Fibroblast of skin of abdomen (primary cell): Measurements from ENCODE around the gene RPS26.
A peak's percentile ranks its signal among the peaks of the same experiment; 100 is the strongest.
"Not testable (repeated sequence)": the region's sequence is repeated elsewhere in the genome, so short reads cannot be mapped to it uniquely, and the experiment has no call there.

Source experiments
- DNase-seq: peaks from one replicate; pipeline ENCODE4 v3.0.0-alpha.2; 2013

RPS26 gene

GRCh38 chr12:56021889-56022497 lies 19.7 kb upstream of the RPS26 start:
- DNase-seq: no peak

GRCh38 chr12:56028511-56029165 lies 13.1 kb upstream of the RPS26 start:
- DNase-seq: no peak

- peak; percentile 67 for DNase-seq
Measured at GRCh38 chr12:56029166-56029519, 12.6 kb upstream of the RPS26 start.

DNA sequence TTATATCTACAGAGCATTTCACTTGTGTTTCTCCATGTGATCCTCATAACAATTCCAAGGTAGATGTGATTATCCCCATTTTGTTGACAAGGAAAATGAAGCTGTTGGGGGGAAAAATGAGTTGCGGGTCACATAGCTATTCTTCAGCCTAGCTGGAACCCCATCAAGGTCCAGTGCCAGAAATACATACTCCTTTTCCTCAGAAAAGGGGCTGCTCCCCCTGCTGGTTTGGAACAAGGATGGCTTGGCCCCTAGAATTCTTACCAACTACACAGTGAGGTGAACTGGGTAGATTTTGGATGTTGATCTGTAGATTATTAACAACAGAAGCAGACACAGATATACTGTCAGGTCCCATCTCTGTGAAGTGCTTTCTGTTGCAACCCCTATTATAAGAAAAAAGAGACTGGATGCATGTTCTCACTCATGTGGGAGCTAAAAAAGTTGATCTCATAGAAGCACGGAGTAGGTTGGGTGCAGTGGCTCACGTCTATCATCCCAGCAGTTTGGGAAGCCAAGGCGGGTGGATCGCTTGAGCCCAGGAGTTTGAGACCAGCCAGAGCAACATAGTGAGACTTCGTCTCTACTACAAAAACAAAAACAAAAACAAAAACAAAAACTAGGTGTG lies 11.9 kb upstream of the RPS26 start:
- DNase-seq: peak; percentile 70

DNA sequence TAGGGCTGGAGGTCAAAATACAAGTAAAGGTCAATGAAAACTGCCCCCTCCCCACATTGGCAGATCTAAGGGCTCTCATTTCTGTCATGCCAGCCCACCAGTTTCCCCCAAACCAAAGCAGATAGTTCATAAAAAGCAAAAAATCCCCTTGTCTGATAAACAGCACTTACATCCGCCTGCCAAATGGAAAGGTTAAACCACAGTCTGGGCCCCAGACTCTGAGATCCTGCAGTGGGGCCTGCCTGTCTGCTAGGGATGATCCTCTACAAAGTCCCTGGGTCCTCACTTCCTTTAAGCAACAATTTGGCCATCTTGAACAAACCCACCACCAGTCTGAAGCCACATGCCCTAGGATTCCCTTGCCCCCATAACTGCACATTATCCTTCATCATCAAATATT lies 9.7 kb upstream of the RPS26 start:
- DNase-seq: no peak

DNA sequence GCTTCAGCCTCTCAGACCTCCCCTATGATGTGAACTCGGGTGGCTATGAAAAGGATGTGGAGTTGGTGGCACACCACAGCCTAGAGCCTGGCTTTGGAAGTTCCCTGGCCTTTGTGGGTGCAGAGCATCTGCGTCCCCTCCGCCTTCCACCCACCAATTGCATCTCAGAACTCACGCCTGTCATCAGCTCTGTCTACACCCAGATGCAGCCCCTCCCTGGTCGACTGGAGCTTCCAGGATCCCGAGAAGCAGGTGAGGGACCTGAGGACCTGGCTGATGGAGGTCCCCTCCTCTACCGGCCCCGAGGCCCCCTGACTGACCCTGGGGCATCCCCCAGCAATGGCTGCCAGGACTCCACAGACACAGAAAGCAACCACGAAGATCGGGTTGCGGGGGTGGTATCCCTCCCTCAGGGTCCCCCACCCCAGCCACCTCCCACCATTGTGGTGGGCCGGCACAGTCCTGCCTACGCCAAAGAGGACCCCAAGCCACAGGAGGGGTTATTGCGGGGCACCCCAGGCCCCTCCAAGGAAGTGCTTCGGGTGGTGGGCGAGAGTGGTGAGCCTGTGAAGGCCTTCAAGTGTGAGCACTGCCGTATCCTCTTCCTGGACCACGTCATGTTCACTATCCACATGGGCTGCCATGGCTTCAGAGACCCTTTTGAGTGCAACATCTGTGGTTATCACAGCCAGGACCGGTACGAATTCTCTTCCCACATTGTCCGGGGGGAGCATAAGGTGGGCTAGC lies 7.0 kb upstream of the RPS26 start:
- DNase-seq: no peak

DNA sequence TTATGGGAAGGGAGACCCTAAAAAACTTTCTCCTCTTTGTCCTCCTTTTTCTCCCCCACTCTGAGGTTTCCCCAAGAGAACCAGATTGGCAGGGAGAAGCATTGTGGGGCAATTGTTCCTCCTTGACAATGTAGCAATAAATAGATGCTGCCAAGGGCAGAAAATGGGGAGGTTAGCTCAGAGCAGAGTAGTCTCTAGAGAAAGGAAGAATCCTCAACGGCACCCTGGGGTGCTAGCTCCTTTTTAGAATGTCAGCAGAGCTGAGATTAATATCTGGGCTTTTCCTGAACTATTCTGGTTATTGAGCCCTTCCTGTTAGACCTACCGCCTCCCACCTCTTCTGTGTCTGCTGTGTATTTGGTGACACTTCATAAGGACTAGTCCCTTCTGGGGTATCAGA lies 4.6 kb upstream of the RPS26 start:
- no peak for DNase-seq

DNA sequence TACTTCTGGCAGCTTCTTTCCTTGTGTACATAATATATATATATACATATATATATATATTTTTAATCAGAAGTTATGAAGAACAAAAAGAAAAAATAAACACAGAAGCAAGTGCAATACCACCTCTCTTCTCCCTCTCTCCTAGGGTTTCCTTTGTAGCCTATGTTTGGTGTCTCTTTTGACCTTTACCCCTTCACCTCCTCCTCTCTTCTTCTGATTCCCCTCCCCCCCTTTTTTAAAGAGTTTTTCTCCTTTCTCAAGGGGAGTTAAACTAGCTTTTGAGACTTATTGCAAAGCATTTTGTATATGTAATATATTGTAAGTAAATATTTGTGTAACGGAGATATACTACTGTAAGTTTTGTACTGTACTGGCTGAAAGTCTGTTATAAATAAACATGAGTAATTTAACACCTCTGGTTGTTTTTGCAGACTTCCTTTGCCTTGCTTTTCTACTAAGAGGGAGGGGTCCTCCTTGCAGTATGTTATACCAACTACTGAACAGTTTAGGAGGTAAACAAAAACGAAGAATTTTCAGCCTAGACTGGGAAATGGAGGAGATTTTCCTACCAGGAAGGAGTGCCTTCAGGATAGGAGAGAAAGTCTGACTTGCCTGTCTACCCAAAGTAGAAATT lies 3.6 kb upstream of the RPS26 start:
- no peak for DNase-seq

DNA sequence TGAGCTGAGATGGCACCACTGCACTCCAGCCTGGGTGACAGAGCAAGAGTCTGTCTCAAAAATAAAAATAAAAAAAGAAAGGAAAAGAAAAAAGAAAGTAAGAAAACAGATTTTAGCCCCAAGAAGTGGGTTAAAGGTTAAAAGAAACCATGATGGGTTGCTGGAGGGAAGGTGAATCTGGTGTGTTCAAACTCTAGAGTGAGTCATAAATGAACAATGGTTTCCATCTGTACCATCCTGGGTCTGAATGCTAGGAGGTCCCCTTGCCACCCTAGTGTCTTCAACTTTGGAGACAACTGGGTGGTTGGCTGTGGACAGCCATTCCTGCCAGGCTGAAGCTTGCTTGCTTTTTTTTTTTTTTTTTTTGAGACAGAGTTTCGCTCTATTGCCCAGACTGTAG lies 1.6 kb upstream of the RPS26 start:
- no peak for DNase-seq

DNA sequence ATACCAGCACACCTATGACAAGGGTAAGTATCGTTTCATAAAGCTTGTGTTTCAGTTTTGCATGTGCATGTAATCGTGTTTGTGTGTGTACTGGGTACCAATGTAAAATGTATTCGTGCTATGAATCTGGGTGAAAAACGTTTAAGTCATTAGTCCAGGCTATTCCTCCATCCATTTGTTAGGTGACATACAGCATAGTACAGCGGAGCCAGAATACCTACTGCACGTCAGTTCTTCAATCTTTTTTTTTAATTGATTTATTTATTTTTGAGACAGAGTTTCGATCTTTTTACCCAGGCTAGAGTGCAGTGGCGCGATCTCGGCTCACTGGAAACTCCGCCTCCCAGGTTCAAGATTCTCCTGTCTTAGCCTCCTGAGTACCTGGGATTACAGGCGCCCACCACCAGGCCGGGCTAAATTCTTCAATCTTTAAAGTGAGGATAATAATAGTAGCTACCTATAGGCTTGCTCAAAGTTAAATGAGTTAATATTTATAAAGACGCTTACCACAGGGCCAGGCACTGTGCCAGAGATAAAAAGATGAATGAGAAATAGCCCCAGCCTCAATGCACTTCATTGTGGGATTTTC lies 661 bp upstream of the RPS26 start:
- no peak for DNase-seq

DNA sequence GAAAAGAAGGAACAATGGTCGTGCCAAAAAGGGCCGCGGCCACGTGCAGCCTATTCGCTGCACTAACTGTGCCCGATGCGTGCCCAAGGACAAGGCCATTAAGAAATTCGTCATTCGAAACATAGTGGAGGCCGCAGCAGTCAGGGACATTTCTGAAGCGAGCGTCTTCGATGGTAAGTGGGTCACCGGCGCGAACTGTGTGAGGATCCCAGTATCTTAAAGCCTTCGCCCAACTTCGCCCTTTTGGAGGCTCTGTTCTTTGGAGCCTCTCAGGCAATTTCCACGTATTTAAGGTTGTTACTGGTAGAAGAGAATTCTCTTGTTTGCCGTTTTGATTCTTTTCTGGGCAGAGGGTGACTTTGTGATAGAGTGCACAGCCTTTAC lies 704 bp downstream of the RPS26 start:
- DNase-seq: not testable (repeated sequence)

- no peak for DNase-seq
Measured at GRCh38 chr12:56042843-56043242, 1.1 kb downstream of the RPS26 start.

DNA sequence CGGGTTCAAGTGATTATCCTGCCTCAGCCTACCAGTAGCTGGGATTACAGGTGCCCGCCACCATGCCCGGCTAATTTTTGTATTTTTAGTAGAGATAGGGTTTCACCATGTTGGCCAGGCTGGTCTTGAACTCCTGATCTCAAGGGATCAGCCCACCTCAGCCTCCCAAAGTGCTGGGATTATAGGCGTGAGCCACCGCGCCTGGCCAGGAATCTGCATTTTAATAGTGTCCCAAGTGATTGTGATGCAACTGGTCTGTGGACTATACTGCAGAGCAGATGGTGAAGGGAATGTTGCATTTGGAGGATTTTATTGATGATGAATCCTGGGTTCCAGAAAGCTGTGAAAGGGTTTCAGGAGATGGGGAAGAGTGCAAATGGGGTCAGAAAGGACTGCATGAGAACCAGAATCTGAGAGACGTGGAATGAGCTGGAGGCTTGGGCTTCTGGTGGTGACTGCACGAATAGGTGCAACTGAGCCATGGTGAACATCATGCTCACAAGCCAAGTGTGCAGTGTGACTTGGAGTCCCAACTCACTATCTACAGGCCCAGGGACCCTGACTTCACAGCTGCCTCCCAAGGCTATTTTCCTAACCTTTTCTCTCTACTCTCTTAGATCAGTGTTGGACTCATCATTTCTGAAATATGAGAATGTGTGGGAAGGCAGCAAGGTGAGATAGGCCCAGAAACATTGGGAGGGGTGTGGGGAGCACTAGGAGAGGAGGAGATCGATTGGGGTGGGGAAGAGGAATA lies 4.5 kb downstream of the RPS26 start:
- no peak for DNase-seq

- no peak for DNase-seq
Measured at GRCh38 chr12:56053407-56053893, 11.7 kb downstream of the RPS26 start.

DNA sequence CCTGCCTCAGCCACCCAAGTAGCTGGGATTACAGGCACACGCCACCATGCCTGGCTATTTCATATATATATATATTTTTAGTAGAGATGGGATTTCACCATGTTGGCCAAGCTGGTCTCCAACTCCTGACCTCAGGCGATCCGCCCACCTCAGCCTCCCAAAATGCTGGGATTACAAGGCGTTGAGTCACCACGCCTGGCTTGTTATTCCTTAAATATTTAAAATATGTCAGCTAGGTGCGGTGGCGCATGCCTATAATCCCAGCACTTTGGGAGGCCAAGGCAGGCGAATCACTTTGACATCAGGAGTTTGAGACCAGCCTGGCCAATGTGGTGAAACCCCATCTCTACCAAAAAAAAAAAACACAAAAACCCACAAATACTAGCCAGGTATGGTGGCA lies 18.2 kb downstream of the RPS26 start:
- DNase-seq: peak; percentile 57

DNA sequence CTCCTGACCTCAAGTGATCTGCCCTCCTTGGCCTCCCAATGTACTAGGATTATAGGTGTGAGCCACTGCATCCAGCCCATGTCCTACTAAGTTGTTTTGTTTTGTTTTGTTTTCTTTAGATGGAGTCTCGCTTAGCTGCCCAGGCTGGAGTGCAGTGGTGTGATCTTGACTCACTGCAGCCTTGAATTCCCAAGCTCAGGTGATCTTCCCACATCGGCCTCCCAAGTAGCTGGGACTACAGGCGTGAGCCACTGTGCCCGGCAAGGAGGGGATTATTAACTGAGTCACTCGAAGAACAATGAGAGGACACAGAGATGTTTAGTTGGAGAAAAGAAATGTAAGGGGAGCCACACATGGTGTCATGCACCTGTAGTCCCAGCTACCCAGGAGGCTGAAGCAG lies 20.3 kb downstream of the RPS26 start:
- no peak for DNase-seq

DNA sequence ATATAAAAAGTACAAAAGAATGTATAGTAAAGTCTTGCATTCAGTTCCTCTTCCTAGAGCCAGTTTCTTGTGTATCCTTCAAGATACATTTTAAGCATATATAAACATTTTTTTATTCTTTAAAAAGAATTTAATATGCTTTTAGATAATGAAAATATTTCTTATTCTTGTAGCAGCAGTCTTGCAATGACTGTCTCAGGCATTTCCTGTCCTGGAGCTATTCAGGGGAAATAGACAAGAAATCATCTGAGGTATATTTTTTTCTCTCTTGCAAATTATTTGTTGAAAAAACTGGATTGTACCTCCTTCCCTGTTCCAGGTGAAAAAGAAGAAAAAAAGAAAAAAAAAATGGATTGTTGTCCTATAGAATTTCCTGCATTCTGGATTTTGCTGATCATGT lies 21.3 kb downstream of the RPS26 start:
- peak; percentile 14 for DNase-seq

DNA sequence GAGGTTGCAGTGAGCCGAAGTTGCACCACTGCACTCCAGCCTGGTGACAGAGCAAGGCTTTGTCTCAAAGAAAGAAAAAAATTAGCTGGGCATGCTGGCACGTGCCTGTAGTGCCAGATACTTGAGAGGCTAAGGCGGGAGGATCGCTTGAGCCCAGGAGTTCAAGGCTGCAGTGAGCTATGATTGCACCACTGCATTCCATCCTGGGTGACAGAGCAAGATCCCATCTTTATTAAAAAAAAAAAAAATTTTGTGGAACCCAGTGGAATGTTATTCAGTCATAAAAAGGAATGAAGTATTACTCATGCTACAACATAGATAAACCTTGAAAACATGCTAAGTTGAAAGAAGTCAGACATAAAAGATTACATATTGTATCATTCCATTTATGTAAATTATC lies 29.9 kb downstream of the RPS26 start:
- peak; percentile 25 for DNase-seq

GRCh38 chr12:56074396-56074795 lies 32.7 kb downstream of the RPS26 start:
- DNase-seq: no peak

DNA sequence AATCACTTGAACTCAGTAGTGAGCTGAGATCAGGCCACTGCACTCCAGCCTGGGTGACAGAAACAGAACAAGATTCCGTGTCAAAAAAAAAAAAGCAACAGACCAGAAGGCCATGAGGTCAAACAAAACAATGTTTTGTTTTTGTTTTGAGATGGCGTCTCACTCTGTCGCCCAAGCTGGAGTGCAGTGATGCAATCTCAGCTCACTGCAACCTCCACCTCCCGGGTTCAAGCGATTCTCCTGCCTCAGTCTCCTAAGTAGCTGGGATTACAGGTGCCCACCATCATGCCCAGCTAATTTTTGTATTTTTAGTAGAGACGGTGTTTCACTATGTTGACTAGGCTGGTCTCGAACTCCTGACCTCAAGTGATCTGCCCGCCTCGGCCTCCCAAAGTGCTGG lies 36.2 kb downstream of the RPS26 start:
- not testable (repeated sequence) for DNase-seq

DNA sequence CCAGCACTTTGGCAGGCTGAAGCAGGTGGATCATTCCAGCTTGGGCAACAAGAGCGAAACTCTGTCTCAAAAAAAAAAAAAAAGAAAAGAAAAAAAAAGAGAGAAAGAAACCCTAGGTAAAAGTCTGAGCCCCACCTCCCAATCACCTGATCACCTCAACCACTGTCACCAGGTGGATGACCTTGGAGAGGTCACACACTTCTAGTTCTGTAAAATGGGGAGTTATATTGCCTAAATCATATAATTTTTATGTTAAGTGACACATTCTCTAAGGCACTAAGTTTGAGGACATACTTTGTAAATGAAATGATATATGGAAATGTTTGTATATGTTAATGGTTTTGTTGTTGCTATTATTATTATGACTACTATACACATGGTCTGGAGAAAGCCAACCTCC lies 36.7 kb downstream of the RPS26 start:
- no peak for DNase-seq
